Uterus (tissue), 4 donors: Measurements from ENCODE around the gene SPEM3. TPM values are rescaled to one million over a fixed set of nuclear protein-coding genes. Genes with fewer than 3 reads are reported as not detected.
A peak's percentile ranks its signal among the peaks of the same experiment; 100 is the strongest.
"Not testable (repeated sequence)": the region's sequence is repeated elsewhere in the genome, so short reads cannot be mapped to it uniquely, and the experiment has no call there.

ENCODE experiments used
- DNase-seq, 2 donors: peaks; one replicate each; pipeline ENCODE4 v3.0.0-alpha.2; 2019 to 2020
- H3K27ac ChIP-seq, 2 donors: fragments of 200-600 bp; sonication (generic); 1 replicate in 1 of 2; 2 replicates in 1 of 2; pipeline ENCODE4 v1.5.1; 2016 to 2018
- H3K27me3 ChIP-seq, 2 donors: fragments of 200-600 bp; sonication (generic); one replicate each; pipeline ENCODE4 v1.5.1; 2018 to 2019; ENCODE audit warnings: control low read depth in 1 of 2
- H3K36me3 ChIP-seq, 2 donors: fragments of 200-600 bp; sonication (generic); one replicate each; pipeline ENCODE4 v1.5.1; 2019; ENCODE audit warnings: control low read depth in 1 of 2
- H3K4me1 ChIP-seq, 2 donors: fragments of 200-600 bp; sonication (generic); one replicate each; pipeline ENCODE4 v1.5.1; 2018 to 2019; ENCODE audit warnings: control low read depth in 1 of 2
- H3K4me3 ChIP-seq, 2 donors: fragments of 200-600 bp; sonication (generic); 1 replicate in 1 of 2; 2 replicates in 1 of 2; pipeline ENCODE4 v1.5.1; 2018 to 2019; ENCODE audit warnings: mild to moderate bottlenecking in 1 of 2
- H3K9me3 ChIP-seq, 2 donors: fragments of 200-600 bp; sonication (generic); one replicate each; pipeline ENCODE4 v1.5.1; 2019; ENCODE audit warnings: control low read depth in 1 of 2
- CTCF ChIP-seq, 4 experiments: fragments of 200-600 bp in 2 of 4; fragments of 450-650 bp in 2 of 4; sonication (generic) in 2 of 4; IDR thresholded peaks; one replicate each; pipeline ENCODE4 v1.5.1; 2016 to 2019; ENCODE audit warnings: antibody characterized with exemption in 4 of 4, mild to moderate bottlenecking in 2 of 4, moderate library complexity in 1 of 4
- POLR2A ChIP-seq, 2 donors: fragments of 450-650 bp; IDR thresholded peaks; one replicate each; pipeline ENCODE4 v1.6.1; 2016; ENCODE audit warnings: antibody characterized with exemption in 2 of 2, mild to moderate bottlenecking in 1 of 2, moderate library complexity in 1 of 2
- intact Hi-C: fragments of 100-400 bp; cut with DNase I; formaldehyde crosslinking; loops from one replicate; pipeline ENCODE4 v1.15.1; 2023; ENCODE audit warnings: low total_unique reads
- total RNA-seq, 4 donors: library from RNA; depleted of rRNA in 3 of 4; stranded (reverse); fragments of >200 nt in 3 of 4; gene quantifications; one replicate each; pipeline versions ENCODE4 v1.1.0 to v1.2.4, GENCODE V29; 2014 to 2023
- donor health status: DM: yes; HTN: yes; CAD: no.

The SPEM3 gene
- total RNA-seq, 4 donors from 2014 or later = not detected

DNA sequence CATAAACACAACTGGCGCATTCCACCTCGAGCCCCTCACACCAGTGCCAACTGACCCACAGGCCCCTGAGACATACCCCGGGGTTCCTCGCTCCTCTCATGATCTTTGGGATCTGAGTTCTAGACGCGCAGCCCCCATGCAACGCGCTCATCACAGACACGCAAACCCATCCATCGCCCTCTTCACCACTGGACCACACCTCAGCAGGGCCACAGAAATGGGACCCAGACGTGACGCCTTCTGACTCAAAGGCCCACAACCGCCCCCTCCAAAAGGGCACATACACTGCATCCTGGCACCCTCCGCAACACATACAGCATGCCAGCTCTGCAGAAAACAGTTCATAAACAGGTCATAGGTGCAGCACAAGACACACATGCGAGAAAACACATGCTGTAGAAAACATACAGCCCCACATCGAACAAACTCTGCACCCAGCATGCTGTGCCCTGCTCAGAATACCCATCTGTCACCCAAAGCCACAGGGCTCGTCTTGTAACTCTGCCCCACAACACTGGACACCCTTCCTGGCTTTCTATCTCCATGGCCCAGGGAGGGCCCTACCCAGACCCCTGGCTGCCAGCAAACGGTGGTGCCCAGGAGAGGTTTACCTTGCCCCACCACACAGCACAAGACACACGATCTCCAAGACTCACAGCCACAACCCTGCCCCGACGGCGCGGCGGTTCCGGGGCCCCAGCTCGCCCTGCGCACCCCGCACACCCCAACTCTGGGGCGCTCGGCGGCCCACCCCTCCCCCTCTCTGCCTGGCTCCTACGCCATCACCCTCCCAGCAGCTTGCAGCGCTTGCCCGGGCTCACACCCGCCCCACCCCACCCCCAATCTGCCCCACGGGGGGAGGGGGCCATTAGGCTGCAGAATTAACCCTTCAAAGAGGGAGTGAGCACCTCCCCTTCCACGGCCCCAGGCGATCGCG is 49.9 kb downstream of the SPEM3 start:
- Histone ChIP-seq H3K4me3 (peak overlapping the region; percentile 78 to 95), H3K4me1 (peaks cover 0 to 4% of the 10 kb centered on the region in 2 donors), H3K9me3 (no peaks in the 10 kb centered on the region), H3K27me3 (no peaks in the 10 kb centered on the region), H3K27ac (peak overlapping the region; percentile 99 to 100), H3K36me3 (no peaks in the 10 kb centered on the region)
- no peak for TF ChIP-seq CTCF (IDR thresholded peaks at IDR 0.05)
- TF ChIP-seq POLR2A (IDR thresholded peaks at IDR 0.05) = peak in 1 of 2 donors; percentile 1
- intact Hi-C loops = no loop called here
- peak; percentile 63 to 64 for DNase-seq

DNA sequence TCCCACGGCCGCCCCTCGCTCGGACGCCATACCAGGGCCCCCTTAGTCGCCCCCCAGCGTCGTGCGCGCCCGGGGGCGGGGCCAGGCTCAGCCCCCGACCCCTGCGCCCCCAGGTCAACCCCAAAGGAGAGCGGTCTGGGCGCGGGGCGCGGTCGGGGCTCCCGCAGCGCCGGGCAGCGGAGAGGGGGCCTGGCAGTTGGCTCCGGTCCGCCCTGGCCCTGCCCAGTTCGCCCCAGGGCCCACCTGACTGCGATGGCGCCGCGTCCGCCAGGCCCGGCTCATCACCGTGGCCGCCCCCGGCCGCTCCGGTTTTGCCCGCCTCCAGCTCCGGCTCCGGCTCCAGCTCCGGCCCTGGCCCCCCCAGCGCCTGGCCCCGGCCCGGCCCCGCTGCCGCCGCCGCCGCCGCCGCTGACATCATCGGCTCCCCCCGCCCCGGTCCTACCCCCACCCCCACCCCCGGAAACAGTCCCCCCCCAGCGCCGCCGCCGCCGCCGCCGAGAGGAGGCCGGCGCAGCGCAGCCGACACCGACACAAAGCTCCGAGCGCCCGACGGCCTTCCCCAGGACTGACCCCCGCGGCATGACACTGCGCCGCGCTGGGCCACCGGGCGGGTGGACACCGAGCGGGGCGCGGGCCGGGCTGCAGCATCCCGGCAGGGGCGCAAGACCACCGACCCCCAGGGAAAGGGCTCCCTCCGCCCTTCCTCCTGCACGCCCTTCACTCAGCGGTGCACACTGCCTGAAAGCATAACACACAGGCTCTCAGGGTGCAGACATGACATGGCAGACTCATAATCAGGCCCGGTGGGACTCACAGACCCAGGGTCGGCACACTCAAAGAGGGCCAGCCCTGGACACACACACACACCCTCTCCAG is 50.8 kb downstream of the SPEM3 start, which contains the start of gene ZBTB4:
ZBTB4 (minus strand) TSS at position 419 of the 876 bp plus-strand sequence. CDS start 12,830 bp downstream, outside the sequence.
- peaks cover 0 to 4% of the 10 kb centered on the region in 2 donors for H3K4me1 ChIP-seq
- H3K27me3 ChIP-seq = no peaks in the 10 kb centered on the region
- intact Hi-C loops = loop anchor here (10.0 kb wide), 1 partner anchor 45 kb away; the partner anchor contains the start of genes FGF11 and TMEM102
- H3K27ac ChIP-seq = peak within 1 kb of the TSS; percentile 99 to 100
- TF ChIP-seq CTCF (IDR thresholded peaks at IDR 0.05) (no peak), POLR2A (IDR thresholded peaks at IDR 0.05) (peak; percentile 52 to 87)
- no peaks in the 10 kb centered on the region for H3K36me3 ChIP-seq
- peak within 1 kb of the TSS; percentile 78 to 95 for H3K4me3 ChIP-seq
- no peaks in the 10 kb centered on the region for H3K9me3 ChIP-seq
- peak; percentile 58 to 75 for DNase-seq

- H3K4me1 ChIP-seq = peaks cover 0 to 4% of the 10 kb centered on the region in 2 donors
- intact Hi-C loops = loop anchor here (10.0 kb wide), 1 partner anchor 45 kb away; the partner anchor contains the start of genes FGF11 and TMEM102
These were observed 51.4 kb downstream of the SPEM3 start for GRCh38 chr17:7480089-7480384.

GRCh38 chr17:7481275-7481674 is 52.6 kb downstream of the SPEM3 start, which contains the start of gene SLC35G6:
TSS of gene SLC35G6 (plus strand) at chr17:7481446. CDS start at chr17:7481517, 71 bp downstream.
- DNase-seq, H3K4me3 ChIP-seq, H3K27me3 ChIP-seq, H3K9me3 ChIP-seq, H3K4me1 ChIP-seq, H3K36me3 ChIP-seq: not testable (repeated sequence)
- intact Hi-C loops = loop anchor here (10.0 kb wide), 1 partner anchor 46 kb away; the partner anchor contains the start of genes FGF11 and TMEM102
- H3K27ac ChIP-seq = peak within 1 kb of the TSS; percentile 99 to 100

More at GRCh38 chr17:7480089-7480384, 51.4 kb downstream of the SPEM3 start:
- H3K36me3 ChIP-seq = no peaks in the 10 kb centered on the region
- H3K27ac ChIP-seq = peak overlapping the region; percentile 99 to 100
- H3K9me3 ChIP-seq = no peaks in the 10 kb centered on the region
- TF ChIP-seq CTCF (IDR thresholded peaks at IDR 0.05) = no peak
- no peak for TF ChIP-seq POLR2A (IDR thresholded peaks at IDR 0.05)
- no peak for DNase-seq
- H3K27me3 ChIP-seq = no peaks in the 10 kb centered on the region
- peak overlapping the region; percentile 78 to 95 for H3K4me3 ChIP-seq

DNA sequence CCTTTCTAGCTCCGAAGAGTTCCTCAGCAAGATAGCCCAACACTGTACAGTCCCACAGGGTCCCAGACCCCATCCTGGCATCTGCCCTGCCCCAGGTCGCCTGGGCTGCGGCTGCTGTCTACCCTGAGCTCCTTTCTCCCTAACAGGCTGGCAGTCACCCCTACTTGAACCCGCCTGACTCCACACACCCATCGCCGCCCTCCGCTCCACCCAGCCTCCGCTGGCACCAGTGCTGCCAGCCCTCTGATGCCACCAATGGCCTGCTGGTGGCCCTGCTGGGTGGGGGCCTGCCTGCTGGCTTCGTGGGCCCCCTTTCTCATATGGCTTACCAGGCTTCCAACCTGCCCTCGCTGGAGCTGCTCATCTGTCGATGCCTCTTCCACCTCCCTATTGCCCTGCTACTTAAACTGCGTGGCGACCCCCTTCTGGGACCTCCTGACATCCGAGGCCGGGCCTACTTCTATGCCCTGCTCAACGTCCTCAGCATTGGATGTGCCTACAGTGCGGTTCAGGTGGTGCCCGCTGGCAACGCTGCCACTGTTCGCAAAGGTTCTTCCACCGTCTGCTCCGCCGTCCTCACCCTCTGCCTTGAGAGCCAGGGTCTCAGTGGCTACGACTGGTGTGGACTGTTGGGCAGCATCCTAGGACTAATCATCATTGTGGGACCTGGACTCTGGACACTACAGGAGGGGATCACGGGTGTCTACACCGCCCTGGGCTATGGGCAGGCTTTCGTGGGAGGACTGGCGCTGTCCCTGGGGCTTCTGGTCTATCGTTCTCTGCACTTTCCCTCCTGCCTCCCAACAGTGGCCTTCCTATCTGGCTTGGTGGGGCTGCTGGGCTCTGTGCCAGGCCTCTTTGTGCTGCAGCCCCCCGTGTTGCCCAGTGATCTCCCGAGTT is 53.4 kb downstream of the SPEM3 start:
- not testable (repeated sequence) for H3K4me3 ChIP-seq, H3K4me1 ChIP-seq, H3K36me3 ChIP-seq, H3K27me3 ChIP-seq, H3K9me3 ChIP-seq
- peak overlapping the region; percentile 98 to 99 for H3K27ac ChIP-seq
- intact Hi-C loops = loop anchor here (10.0 kb wide), 1 partner anchor 47 kb away; the partner anchor contains the start of genes FGF11 and TMEM102
- peak in 1 of 2 donors; percentile 30 for DNase-seq

Other genes with a start within 250 kb of the SPEM3 start
- gene ASGR1, start 249.5 kb upstream of the SPEM3 start, total RNA-seq = 1 to 10 TPM in 2 of 4 donors, under 1 TPM in 1, not detected in 1; 0.77 to 3.2 (median 1.8) TPM
- 10 to 100 TPM; 22.8 to 64.0 (median 48.4) TPM for gene DLG4, start 209.0 kb upstream of the SPEM3 start, total RNA-seq
- gene ACADVL, start 208.9 kb upstream of the SPEM3 start, total RNA-seq = 100 to 1,000 TPM; 167 to 800 (median 399) TPM
- gene DVL2, start 194.3 kb upstream of the SPEM3 start, total RNA-seq = 10 to 100 TPM in 3 of 4 donors, 1 to 10 TPM in 1; 5.1 to 83.2 (median 53.5) TPM
- gene PHF23, start 189.4 kb upstream of the SPEM3 start, total RNA-seq = 10 to 100 TPM in 3 of 4 donors, 1 to 10 TPM in 1; 9.7 to 68.1 (median 29.7) TPM
- 100 to 1,000 TPM; 220 to 467 (median 366) TPM for gene GABARAP, start 186.4 kb upstream of the SPEM3 start, total RNA-seq
- 100 to 1,000 TPM in 1 of 4 donors, 10 to 100 TPM in 3; 13.8 to 115 (median 37.2) TPM for gene CTDNEP1, start 177.1 kb upstream of the SPEM3 start, total RNA-seq
- 10 to 100 TPM; 41.9 to 65.6 (median 51.3) TPM for gene ELP5, start 176.6 kb upstream of the SPEM3 start, total RNA-seq
- gene CLDN7, start 166.4 kb upstream of the SPEM3 start, total RNA-seq = 10 to 100 TPM in 1 of 4 donors, under 1 TPM in 3; 0.29 to 24.4 (median 0.68) TPM
- gene SLC2A4, start 147.1 kb upstream of the SPEM3 start, total RNA-seq = 10 to 100 TPM in 2 of 4 donors, 1 to 10 TPM in 2; 1.8 to 25.9 (median 12.6) TPM
- 1 to 10 TPM in 2 of 4 donors, not detected in 2; 2.4 to 4.4 TPM for gene YBX2, start 134.2 kb upstream of the SPEM3 start, total RNA-seq
- gene EIF5A, start 121.2 kb upstream of the SPEM3 start, total RNA-seq = 100 to 1,000 TPM in 3 of 4 donors, 10 to 100 TPM in 1; 75.3 to 219 (median 198) TPM
- gene GPS2, start 113.5 kb upstream of the SPEM3 start, total RNA-seq = 10 to 100 TPM; 34.0 to 68.3 (median 43.9) TPM
- 10 to 100 TPM; 12.4 to 64.7 (median 34.1) TPM for gene NEURL4, start 99.5 kb upstream of the SPEM3 start, total RNA-seq
- gene ACAP1, start 92.3 kb upstream of the SPEM3 start, total RNA-seq = 10 to 100 TPM in 1 of 4 donors, 1 to 10 TPM in 2, under 1 TPM in 1; 0.29 to 11.2 (median 1.7) TPM
- gene KCTD11, start 76.7 kb upstream of the SPEM3 start, total RNA-seq = 10 to 100 TPM in 1 of 4 donors, 1 to 10 TPM in 3; 2.6 to 14.7 (median 7.2) TPM
- gene TMEM95, start 73.7 kb upstream of the SPEM3 start, total RNA-seq = not detected
- 1 to 10 TPM in 3 of 4 donors, under 1 TPM in 1; 0.26 to 9.2 (median 1.8) TPM for gene TNK1, start 47.8 kb upstream of the SPEM3 start, total RNA-seq
- 10 to 100 TPM in 3 of 4 donors, under 1 TPM in 1; 0.77 to 42.6 (median 17.6) TPM for gene PLSCR3, start 34.3 kb upstream of the SPEM3 start, total RNA-seq
- 100 to 1,000 TPM in 3 of 4 donors, 10 to 100 TPM in 1; 26.0 to 131 (median 115) TPM for gene TMEM256, start 24.8 kb upstream of the SPEM3 start, total RNA-seq
- 10 to 100 TPM; 14.2 to 81.9 (median 19.7) TPM for gene NLGN2, start 21.0 kb upstream of the SPEM3 start, total RNA-seq
- not detected for gene SPEM1, start 8.5 kb upstream of the SPEM3 start, total RNA-seq
- not detected for gene SPEM2, start 3.2 kb upstream of the SPEM3 start, total RNA-seq
- 1 to 10 TPM in 2 of 4 donors, under 1 TPM in 1, not detected in 1; 0.29 to 2.8 (median 2.0) TPM for gene TMEM102, start 6.6 kb downstream of the SPEM3 start, total RNA-seq
- gene FGF11, start 10.7 kb downstream of the SPEM3 start, total RNA-seq = 10 to 100 TPM in 1 of 4 donors, 1 to 10 TPM in 2, not detected in 1; 2.8 to 17.9 (median 6.2) TPM
- gene CHRNB1, start 16.2 kb downstream of the SPEM3 start, total RNA-seq = 10 to 100 TPM in 2 of 4 donors, 1 to 10 TPM in 2; 3.2 to 16.9 (median 10.9) TPM
- 100 to 1,000 TPM in 1 of 4 donors, 10 to 100 TPM in 3; 22.7 to 116 (median 39.2) TPM for gene ZBTB4, start 50.8 kb downstream of the SPEM3 start, total RNA-seq
- not detected for gene SLC35G6, start 52.6 kb downstream of the SPEM3 start, total RNA-seq
- 100 to 1,000 TPM in 2 of 4 donors, 10 to 100 TPM in 2; 19.7 to 167 (median 77.6) TPM for gene POLR2A, start 55.5 kb downstream of the SPEM3 start, total RNA-seq
- gene TNFSF12, start 120.2 kb downstream of the SPEM3 start, total RNA-seq = 10 to 100 TPM; 15.3 to 63.1 (median 33.7) TPM
- gene TNFSF13, start 129.9 kb downstream of the SPEM3 start, total RNA-seq = 10 to 100 TPM in 3 of 4 donors, 1 to 10 TPM in 1; 6.8 to 56.9 (median 25.8) TPM
- 100 to 1,000 TPM in 1 of 4 donors, 10 to 100 TPM in 3; 45.9 to 106 (median 59.5) TPM for gene SENP3, start 133.1 kb downstream of the SPEM3 start, total RNA-seq
- 10 to 100 TPM in 1 of 4 donors, 1 to 10 TPM in 3; 4.4 to 15.9 (median 7.5) TPM for gene CD68, start 150.8 kb downstream of the SPEM3 start, total RNA-seq
- gene MPDU1, start 155.0 kb downstream of the SPEM3 start, total RNA-seq = 10 to 100 TPM in 3 of 4 donors, 1 to 10 TPM in 1; 2.6 to 63.6 (median 35.0) TPM
- 1 to 10 TPM in 3 of 4 donors, not detected in 1; 1.0 to 7.3 (median 1.1) TPM for gene SOX15, start 161.2 kb downstream of the SPEM3 start, total RNA-seq
- 10 to 100 TPM in 2 of 4 donors, 1 to 10 TPM in 2; 6.2 to 37.8 (median 20.1) TPM for gene FXR2, start 186.0 kb downstream of the SPEM3 start, total RNA-seq
- gene SAT2, start 199.0 kb downstream of the SPEM3 start, total RNA-seq = 10 to 100 TPM; 18.5 to 74.8 (median 46.0) TPM
- 1 to 10 TPM in 1 of 4 donors, under 1 TPM in 1, not detected in 2; 0.21 to 1.1 TPM for gene SHBG, start 201.3 kb downstream of the SPEM3 start, total RNA-seq
- gene ATP1B2, start 222.1 kb downstream of the SPEM3 start, total RNA-seq = 10 to 100 TPM in 1 of 4 donors, 1 to 10 TPM in 3; 3.2 to 20.7 (median 8.0) TPM